Measurements from ENCODE around the gene ZNF140.

The ZNF140 gene

GRCh38 chr12:133130038-133130807 is 49.5 kb downstream of the ZNF140 start, which contains the start of the genes ZNF10 and ZNF891:
Gene ZNF10, plus strand, starts transcription at chr12:133130627. Its CDS starts 13,866 bp downstream, at chr12:133144493.
Gene ZNF891, minus strand, starts transcription at chr12:133130274. Its CDS starts 8,356 bp downstream, at chr12:133121918.
- peak; percentile 94 to 96 (median 95) for DNase-seq (ENCODE audit: low read depth in 3 of 3)

- DNase-seq (ENCODE audit: low read depth in 3 of 3) = peak in 1 of 3 experiments; percentile 24
Measured at GRCh38 chr12:133130808-133131128, 50.0 kb downstream of the ZNF140 start.

GRCh38 chr12:133135747-133136146 is 55.0 kb downstream of the ZNF140 start:
- no peak for DNase-seq (ENCODE audit: low read depth in 3 of 3)

GRCh38 chr12:133145981-133146380 is 65.3 kb downstream of the ZNF140 start:
- DNase-seq (ENCODE audit: low read depth in 3 of 3) = no peak

- no peak for DNase-seq (ENCODE audit: low read depth in 3 of 3)
Measured at GRCh38 chr12:133156125-133156690, 75.5 kb downstream of the ZNF140 start.

Data from stimulated activated CD4-positive, alpha-beta T cell treated with anti-CD3 and anti-CD28 coated beads, TNF-alpha, amount 100 ng/mL, for 4 hours (primary cell).